Lung (tissue), 12 donors: ENCODE data around the gene DHX58. TPM values are rescaled to one million over a fixed set of nuclear protein-coding genes. Genes with fewer than 3 reads are reported as not detected.

Experiments
- ATAC-seq: fragments of 200-7000 bp; cut with Tn5 transposase; one replicate; pipeline ENCODE4 v1.9.1; 2020; ENCODE audit warnings: moderate number of reproducible peaks; ENCODE audit not compliant: insufficient read depth, low FRiP score
- DNase-seq, 3 donors: peaks; one replicate each; pipeline ENCODE4 v3.0.0-alpha.2; 2013 to 2017
- H3K27ac ChIP-seq, 2 donors: one replicate each; pipeline ENCODE4 v1.5.1; 2013; ENCODE audit warnings: mild to moderate bottlenecking in 2 of 2, moderate library complexity in 2 of 2, control low read depth in 1 of 2, inconsistent platforms in 1 of 2, low read depth in 1 of 2, low read length in 1 of 2
- H3K27me3 ChIP-seq, 3 donors: one replicate each; pipeline ENCODE4 v1.5.1; 2013; ENCODE audit warnings: low read length in 2 of 3; ENCODE audit not compliant: control insufficient read depth in 3 of 3, insufficient read depth in 3 of 3
- H3K36me3 ChIP-seq, 4 donors: one replicate each; pipeline ENCODE4 v1.5.1; 2013; ENCODE audit warnings: low read length in 4 of 4, mild to moderate bottlenecking in 1 of 4, moderate library complexity in 1 of 4; ENCODE audit not compliant: control insufficient read depth in 4 of 4, insufficient read depth in 4 of 4
- H3K4me1 ChIP-seq, 5 donors: one replicate each; pipeline ENCODE4 v1.5.1; 2013; ENCODE audit warnings: low read length in 5 of 5, mild to moderate bottlenecking in 2 of 5, moderate library complexity in 1 of 5; ENCODE audit not compliant: control insufficient read depth in 5 of 5, insufficient read depth in 5 of 5
- H3K4me3 ChIP-seq: one replicate; pipeline ENCODE4 v1.5.1; 2013; ENCODE audit warnings: mild to moderate bottlenecking, control low read depth, moderate library complexity
- H3K9ac ChIP-seq, 2 donors: one replicate each; pipeline ENCODE4 v1.5.1; 2013; ENCODE audit warnings: low read length in 2 of 2, control low read depth in 1 of 2; ENCODE audit not compliant: insufficient read depth in 1 of 2
- H3K9me3 ChIP-seq, 4 donors: one replicate each; pipeline ENCODE4 v1.5.1; 2013; ENCODE audit warnings: low read length in 3 of 4, mild to moderate bottlenecking in 1 of 4, moderate library complexity in 1 of 4; ENCODE audit not compliant: control insufficient read depth in 4 of 4, insufficient read depth in 3 of 4
- WGBS, 2 donors: extraction: QIAGEN DNeasy Blood & Tissue Kit; methylation state at CpG; one replicate each; pipeline ENCODE4 v1.1.7; 2013; 5-methylcytosine and 5-hydroxymethylcytosine counted together
- polyA plus RNA-seq, 2 donors: library from polyadenylated mRNA; stranded (reverse); fragments of 200-250 nt; gene quantifications; one replicate each; pipeline ENCODE4 v1.2.1, GENCODE V29; 2013
- total RNA-seq, 2 donors: library from RNA; depleted of rRNA in 1 of 2; stranded (reverse); fragments of >200 nt in 1 of 2; gene quantifications; one replicate each; pipeline ENCODE4 v1.2.1, GENCODE V29; 2014 to 2021
- TF ChIP-seq, protein P1 (sequence below): IDR thresholded peaks from 2 replicates; pipeline ENCODE4 v1.5.1; 2012; ENCODE audit warnings: mild to moderate bottlenecking; ENCODE audit errors: control extremely low read depth, extremely low read depth
- donor health status: control.
- donor health status: control.
- donor health status: Bipolar disorder and iron deficiency.
- donor health status: healthy.
- donor health status: DM: yes; HTN: yes; CAD: no.

The DHX58 gene
- total and polyA plus RNA-seq, 4 donors: 14.7 to 35.1 (median 25.8) TPM

DNA sequence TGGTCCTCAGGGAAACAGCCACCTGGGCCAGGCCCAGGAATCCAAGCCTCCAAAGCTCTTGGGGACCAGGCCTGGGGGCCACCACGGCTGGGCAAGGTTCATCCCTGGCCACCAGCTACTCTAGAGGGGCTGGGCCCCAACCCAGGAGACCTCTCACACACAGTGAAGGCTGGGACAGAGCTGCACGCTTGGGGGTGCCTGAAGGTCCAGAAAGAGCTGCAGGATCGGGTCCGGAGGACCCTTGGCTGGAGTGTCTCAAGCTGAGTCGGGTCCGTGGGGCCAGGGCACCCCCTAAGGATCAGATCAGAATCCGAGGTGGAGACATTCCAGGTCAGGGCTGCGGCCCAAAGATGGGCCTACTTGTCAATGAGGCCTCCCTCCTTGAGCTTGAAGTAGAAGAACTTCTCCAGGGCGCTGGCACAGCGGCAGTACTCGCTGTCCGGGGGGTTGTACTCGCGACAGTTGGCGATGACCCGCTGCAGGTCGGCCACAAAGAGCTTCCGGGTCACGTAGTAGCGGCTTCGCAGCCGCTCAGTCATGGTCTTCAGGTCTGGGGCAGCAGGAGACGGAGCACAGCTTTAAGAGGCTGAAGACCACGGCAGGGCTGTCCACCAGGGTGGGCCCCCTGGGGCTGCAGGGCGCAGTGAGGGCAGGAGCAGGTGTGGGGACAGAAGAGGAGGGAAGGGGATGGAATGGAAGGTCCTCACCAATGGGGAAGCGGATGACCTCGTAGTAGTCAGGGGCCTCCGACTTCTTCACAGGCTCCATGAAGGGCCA lies 967 bp upstream of the DHX58 start:
- 91 to 94% methylated on average over 28 of the region's 28 CpGs for WGBS, 2 donors
- Histone ChIP-seq H3K36me3 (peaks cover 0 to 20% (median 12%) of the 10 kb centered on the region in 4 donors), H3K9me3 (no peaks in the 10 kb centered on the region), H3K9ac (peak overlapping the region in 1 of 2 donors; percentile 91), H3K27me3 (no peaks in the 10 kb centered on the region), H3K4me3 (no peak overlapping the region), H3K27ac (peak overlapping the region in 1 of 2 donors; percentile 95), H3K4me1 (peaks cover 0 to 17% (median 6%) of the 10 kb centered on the region in 5 donors)
- no peak for DNase-seq
- TF ChIP-seq, protein P1, sequence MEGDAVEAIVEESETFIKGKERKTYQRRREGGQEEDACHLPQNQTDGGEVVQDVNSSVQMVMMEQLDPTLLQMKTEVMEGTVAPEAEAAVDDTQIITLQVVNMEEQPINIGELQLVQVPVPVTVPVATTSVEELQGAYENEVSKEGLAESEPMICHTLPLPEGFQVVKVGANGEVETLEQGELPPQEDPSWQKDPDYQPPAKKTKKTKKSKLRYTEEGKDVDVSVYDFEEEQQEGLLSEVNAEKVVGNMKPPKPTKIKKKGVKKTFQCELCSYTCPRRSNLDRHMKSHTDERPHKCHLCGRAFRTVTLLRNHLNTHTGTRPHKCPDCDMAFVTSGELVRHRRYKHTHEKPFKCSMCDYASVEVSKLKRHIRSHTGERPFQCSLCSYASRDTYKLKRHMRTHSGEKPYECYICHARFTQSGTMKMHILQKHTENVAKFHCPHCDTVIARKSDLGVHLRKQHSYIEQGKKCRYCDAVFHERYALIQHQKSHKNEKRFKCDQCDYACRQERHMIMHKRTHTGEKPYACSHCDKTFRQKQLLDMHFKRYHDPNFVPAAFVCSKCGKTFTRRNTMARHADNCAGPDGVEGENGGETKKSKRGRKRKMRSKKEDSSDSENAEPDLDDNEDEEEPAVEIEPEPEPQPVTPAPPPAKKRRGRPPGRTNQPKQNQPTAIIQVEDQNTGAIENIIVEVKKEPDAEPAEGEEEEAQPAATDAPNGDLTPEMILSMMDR: no peak
- no peak for ATAC-seq

DNA sequence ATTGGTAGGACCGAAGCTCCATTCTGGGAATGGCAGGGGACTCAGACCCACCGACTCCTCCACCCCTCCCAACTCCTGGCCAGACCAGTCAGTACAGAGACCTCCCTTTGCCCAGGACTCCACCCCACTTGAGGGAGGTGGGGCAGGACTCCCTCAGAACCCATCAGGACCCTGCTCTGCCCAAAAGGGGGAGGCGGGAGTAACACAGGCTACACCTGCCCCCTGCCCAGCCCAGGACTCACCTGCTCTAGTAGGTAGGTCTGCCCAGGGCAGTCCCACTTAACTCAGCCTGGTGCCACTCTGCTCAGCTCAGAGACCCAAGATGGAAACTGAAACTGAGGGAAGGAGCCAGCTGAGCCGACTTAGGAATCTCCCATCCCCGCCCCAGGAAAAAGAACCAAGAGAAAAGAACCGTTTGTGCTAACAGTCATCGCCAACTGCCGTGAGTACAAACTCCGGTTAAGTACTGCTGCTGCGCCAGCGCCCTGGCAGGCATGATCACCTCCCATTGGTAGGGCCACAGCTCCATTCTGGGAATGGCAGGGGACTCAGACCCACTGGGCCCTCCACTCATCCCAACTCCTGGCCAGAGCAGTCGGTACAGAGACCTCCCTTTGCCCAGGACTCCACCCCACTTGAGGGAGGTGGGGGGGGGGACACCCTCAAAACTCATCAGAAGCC lies 503 bp downstream of the DHX58 start:
- Histone ChIP-seq H3K4me1 (peaks cover 0 to 17% (median 6%) of the 10 kb centered on the region in 5 donors), H3K27ac (peak overlapping the region; percentile 57 to 95), H3K27me3 (no peaks in the 10 kb centered on the region), H3K4me3 (peak overlapping the region; percentile 53), H3K36me3 (peaks cover 0 to 20% (median 10%) of the 10 kb centered on the region in 4 donors), H3K9me3 (no peaks in the 10 kb centered on the region), H3K9ac (peak overlapping the region; percentile 56 to 91)
- 10 to 19% methylated on average over 12 of the region's 12 CpGs for WGBS, 2 donors
- DNase-seq: peak in 2 of 3 donors; percentile 53 to 58
- TF ChIP-seq, protein P1: no peak
- ATAC-seq: peak; percentile 16

DNA sequence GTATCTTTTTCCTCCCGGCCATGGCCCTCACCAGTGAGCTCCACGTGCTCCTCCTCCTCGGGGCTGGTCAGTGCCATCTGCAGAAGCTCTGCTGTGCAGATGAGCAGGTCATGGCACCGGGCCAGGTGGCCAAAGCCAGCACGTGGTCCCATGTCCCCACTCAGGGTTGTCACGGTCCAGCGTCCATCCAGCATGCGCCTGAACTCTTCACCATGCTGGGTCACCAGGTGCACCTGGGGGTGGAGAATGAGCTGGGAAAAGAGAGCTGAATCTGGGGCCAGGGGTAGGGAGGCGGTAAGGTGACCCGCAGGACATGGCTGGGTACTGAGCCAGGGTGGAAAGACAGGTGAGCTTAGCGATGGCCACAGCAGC lies 1.3 kb downstream of the DHX58 start:
- TF ChIP-seq, protein P1: no peak
- DNase-seq (no peak), ATAC-seq (no peak)
- H3K4me3 ChIP-seq: no peak overlapping the region
- H3K27ac ChIP-seq: peak overlapping the region in 1 of 2 donors; percentile 95
- peaks cover 0 to 17% (median 6%) of the 10 kb centered on the region in 5 donors for H3K4me1 ChIP-seq
- peaks cover 0 to 20% (median 8%) of the 10 kb centered on the region in 4 donors for H3K36me3 ChIP-seq
- WGBS, 2 donors: 92% methylated on average over 11 of the region's 11 CpGs
- no peaks in the 10 kb centered on the region for H3K9me3 ChIP-seq
- no peak overlapping the region for H3K9ac ChIP-seq
- H3K27me3 ChIP-seq: no peaks in the 10 kb centered on the region
